AG09319 (cell line): ENCODE data around the gene PAPSS1.
"Not testable (repeated sequence)": the region's sequence is repeated elsewhere in the genome, so short reads cannot be mapped to it uniquely, and the experiment has no call there.

Experiments
- DNase-seq: peaks from one replicate; pipeline ENCODE4 v3.0.0-alpha.2; 2010; ENCODE audit warnings: low read depth; ENCODE audit errors: extremely low read depth
- TF ChIP-seq, protein P1 (sequence below): IDR thresholded peaks from 2 replicates; pipeline ENCODE4 v1.5.1; 2011; ENCODE audit warnings: low read depth, mild to moderate bottlenecking, inconsistent platforms, low read length, moderate library complexity

Gene PAPSS1

DNA sequence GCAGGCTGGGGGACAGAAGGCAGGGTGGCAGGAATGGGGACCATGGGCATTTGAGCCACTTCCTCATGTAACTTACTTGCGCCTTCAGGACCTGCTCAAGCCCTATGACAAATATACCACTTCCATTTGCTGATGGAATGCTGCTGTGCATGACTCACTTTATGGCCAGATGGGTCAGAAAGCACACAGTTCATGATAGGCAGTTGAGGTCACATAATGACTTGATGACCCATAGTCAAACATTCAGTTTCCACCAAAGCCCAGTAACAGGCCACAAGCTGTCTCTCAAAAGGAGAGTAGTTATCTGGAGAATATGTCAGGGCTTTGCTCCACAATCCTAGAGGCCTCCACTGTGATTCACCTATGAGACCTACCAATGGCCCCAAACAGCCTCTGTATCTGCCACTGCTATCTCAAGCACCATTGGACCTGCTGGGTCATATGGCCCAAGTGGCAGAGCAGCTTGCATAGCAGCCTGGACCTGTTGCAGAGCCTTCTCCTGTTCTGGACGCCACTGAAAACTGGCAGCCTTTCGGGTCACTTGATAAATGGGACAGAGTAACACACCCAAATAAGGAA lies 5.3 kb upstream of the PAPSS1 start:
- TF ChIP-seq, protein P1, sequence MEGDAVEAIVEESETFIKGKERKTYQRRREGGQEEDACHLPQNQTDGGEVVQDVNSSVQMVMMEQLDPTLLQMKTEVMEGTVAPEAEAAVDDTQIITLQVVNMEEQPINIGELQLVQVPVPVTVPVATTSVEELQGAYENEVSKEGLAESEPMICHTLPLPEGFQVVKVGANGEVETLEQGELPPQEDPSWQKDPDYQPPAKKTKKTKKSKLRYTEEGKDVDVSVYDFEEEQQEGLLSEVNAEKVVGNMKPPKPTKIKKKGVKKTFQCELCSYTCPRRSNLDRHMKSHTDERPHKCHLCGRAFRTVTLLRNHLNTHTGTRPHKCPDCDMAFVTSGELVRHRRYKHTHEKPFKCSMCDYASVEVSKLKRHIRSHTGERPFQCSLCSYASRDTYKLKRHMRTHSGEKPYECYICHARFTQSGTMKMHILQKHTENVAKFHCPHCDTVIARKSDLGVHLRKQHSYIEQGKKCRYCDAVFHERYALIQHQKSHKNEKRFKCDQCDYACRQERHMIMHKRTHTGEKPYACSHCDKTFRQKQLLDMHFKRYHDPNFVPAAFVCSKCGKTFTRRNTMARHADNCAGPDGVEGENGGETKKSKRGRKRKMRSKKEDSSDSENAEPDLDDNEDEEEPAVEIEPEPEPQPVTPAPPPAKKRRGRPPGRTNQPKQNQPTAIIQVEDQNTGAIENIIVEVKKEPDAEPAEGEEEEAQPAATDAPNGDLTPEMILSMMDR, result no peak
- no peak for DNase-seq

DNA sequence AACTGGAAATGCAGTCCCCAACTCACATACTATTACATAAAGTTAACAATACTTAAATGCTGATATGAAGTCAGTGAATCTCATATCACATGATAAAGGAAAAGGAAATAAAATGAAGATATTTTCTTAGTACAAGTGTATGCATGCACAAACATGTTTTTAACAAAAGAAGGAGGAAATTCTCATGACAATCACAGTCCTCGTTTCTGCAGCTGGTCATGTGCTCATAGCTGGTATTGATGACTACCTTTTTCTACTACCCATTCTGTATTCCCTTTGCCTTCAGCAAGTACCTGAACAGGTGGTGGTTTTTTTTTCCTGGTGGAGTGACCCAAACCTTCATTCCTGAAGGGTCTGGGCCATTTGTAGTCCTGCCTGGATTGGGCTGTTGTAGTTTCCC lies 3.3 kb upstream of the PAPSS1 start:
- not testable (repeated sequence) for DNase-seq

DNA sequence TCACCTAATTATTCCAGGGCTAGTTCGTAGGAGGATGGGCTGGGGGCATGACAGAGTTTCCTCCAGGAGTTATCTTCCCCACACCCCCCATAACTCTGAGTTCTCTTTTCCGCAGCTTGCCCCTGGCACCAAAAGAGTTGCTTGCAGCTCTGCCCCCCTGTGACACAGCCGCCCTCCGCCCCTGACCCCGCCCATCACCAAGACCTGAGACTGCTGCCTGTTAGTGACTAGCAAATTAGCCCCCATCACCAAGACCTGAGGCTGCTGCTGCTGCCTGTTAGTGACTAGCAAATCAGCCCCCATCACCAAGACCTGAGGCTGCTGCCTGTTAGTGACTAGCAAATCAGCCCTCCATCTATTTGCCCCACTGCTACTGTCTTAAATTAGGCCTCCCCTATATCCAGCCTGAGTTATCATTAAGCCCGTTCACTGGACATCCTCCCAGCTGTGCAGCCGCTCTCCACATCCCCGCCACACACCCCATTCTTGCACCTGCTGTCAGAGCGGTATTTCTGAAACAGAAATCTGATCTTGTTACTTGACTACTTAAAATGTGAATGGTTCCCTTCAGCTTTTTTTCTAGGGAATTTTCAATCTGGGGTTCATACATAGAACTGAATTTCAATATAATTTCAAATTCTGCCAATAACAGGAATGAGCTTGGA lies 1.5 kb upstream of the PAPSS1 start:
- DNase-seq, result no peak
- TF ChIP-seq, protein P1, result no peak

DNA sequence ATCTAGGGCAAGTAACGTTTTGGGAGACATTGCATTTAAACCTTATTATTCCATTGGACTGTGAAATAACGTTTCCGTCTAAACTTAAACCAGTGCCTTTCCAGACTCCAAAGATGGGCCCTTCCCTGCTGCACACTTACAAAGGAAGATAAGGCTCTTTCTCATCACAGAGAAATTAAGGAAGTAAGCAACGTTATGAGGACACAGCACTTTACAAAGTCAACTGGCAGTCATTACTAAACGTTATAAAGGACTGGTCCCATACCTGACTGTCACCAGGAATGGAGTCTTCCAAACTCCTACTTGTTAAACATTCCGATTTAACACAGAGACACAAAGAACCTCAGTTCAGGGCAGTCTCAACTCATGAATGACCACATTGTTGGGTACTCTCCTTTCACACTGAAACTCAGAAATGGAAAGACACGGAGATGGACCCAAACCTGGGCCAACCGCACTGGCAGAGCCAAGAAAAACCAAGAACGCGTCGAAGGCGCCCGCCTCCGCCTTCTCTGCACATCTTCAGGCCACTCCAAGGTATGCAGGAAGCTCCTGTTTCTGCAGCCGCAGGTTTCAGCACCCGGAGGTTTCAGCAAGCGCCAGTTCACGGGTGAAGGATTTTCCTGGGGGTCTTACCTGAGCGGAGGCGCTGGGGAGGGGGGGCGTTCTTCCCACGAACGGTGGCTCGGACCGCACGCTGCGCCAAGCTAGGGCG lies 670 bp downstream of the PAPSS1 start:
- TF ChIP-seq, protein P1, result no peak
- no peak for DNase-seq

DNA sequence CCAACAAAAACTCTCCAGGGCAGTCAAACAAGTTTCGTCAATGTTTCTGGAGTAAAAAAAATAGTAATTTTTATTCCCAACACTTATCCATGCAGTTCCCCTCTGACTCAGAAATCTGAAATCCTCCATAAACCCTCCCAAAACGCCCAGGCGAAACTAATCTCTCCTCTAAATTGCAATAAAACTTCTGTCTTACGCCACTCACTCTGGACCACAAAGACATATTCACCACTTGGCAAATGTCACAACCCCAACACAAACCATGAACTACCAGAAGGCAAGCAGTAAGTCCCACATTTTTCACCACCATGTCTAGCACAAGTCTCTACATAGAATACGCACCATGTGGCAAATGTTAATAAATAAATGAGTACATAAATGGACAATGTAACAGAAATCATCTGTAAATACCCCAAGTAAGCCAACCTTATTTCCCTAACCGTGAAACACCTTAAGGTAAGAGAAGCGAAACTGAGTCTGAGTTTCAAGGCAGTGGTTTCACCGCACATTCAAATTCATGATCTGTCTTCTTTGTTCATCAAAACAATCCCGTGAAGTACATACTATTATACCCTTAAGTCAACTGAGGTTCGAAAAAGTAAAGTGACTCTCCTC lies 1.6 kb downstream of the PAPSS1 start:
- no peak for DNase-seq

DNA sequence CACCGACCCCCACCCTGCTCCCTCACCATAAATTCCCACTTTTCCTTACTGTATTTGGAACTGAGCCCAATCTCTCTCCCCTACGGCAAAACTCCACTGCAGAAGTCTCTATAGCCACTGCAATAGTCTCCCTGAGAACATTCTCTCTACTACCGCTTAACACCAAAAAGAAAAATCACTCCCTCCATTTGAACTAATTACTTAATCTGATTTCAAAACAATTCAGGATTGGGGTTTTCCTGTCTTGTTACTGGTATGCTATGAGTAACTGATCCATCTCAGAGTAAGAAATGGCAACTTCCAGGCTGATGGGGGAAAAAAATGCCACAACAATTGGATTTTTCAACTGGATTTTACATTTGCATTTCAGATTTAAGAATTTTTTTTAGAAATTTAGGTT lies 5.8 kb downstream of the PAPSS1 start:
- no peak for DNase-seq
- TF ChIP-seq, protein P1, result no peak

More for the DNA sequence above, 1.6 kb downstream of the PAPSS1 start:
- TF ChIP-seq, protein P1, result no peak

DNA sequence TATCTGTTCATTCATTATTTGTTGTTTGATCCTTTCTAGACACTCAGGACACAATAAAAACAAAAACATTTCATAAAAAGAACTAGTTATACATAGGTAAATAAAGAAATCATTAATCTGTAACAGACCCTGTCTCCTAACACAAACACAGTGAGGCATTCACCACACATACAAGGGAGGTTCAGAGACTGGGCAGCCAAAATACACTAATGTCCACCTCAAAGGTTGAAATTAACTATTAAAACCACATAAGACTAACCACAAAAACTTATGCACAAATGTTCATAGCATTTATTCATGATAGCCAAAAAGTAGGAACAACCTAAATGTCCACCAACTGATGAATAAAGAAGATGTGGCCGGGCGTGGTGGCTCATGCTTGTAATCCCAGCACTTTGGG lies 7.8 kb downstream of the PAPSS1 start:
- no peak for DNase-seq
- TF ChIP-seq, protein P1, result no peak
